HL-60/S4 treated with retinoic acid at 250 ng/mL for 4 days and 3 days (cell line): ENCODE results near the gene KCNIP4.
"Not testable (repeated sequence)": the region's sequence is repeated elsewhere in the genome, so short reads cannot be mapped to it uniquely, and the experiment has no call there.

Experiments used
- in situ Hi-C: fragments of 300-500 bp; cut with MboI; formaldehyde crosslinking; loops from 2 replicates; pipeline ENCODE4 v1.7.0; 2022; ENCODE audit warnings: low sequenced_read_pairs

Gene KCNIP4

GRCh38 chr4:21380861-21381260 is 567.7 kb downstream of the KCNIP4 start:
- in situ Hi-C loops: no loop called here

- in situ Hi-C loops: no loop called here
Observed at GRCh38 chr4:21377046-21377445, 571.5 kb downstream of the KCNIP4 start.

- in situ Hi-C loops: no loop called here
Observed at GRCh38 chr4:21376176-21376575, 572.4 kb downstream of the KCNIP4 start.

- in situ Hi-C loops: no loop called here
Observed at GRCh38 chr4:21374641-21375368, 573.8 kb downstream of the KCNIP4 start.

- in situ Hi-C loops: no loop called here
Observed at GRCh38 chr4:21367567-21367966, 581.0 kb downstream of the KCNIP4 start.

GRCh38 chr4:21366840-21367239 is 581.7 kb downstream of the KCNIP4 start:
- in situ Hi-C loops: no loop called here

GRCh38 chr4:21366312-21366711 is 582.3 kb downstream of the KCNIP4 start:
- in situ Hi-C loops: no loop called here

- in situ Hi-C loops: no loop called here
Observed at GRCh38 chr4:21363701-21364100, 584.9 kb downstream of the KCNIP4 start.

- in situ Hi-C loops: not testable (repeated sequence)
Observed at GRCh38 chr4:21352354-21352753, 596.2 kb downstream of the KCNIP4 start.

GRCh38 chr4:21347142-21347541 is 601.4 kb downstream of the KCNIP4 start:
- in situ Hi-C loops: no loop called here

GRCh38 chr4:21327976-21328700 is 620.4 kb downstream of the KCNIP4 start:
- in situ Hi-C loops: no loop called here

GRCh38 chr4:21320034-21320433 is 628.5 kb downstream of the KCNIP4 start:
- in situ Hi-C loops: no loop called here

GRCh38 chr4:21307709-21308108 is 640.9 kb downstream of the KCNIP4 start:
- in situ Hi-C loops: no loop called here

- in situ Hi-C loops: no loop called here
Observed at GRCh38 chr4:21304540-21304887, 644.1 kb downstream of the KCNIP4 start.

- in situ Hi-C loops: no loop called here
Observed at GRCh38 chr4:21290562-21290961, 658.0 kb downstream of the KCNIP4 start.

- in situ Hi-C loops: no loop called here
Observed at GRCh38 chr4:21276046-21276445, 672.5 kb downstream of the KCNIP4 start.

- in situ Hi-C loops: no loop called here
Observed at GRCh38 chr4:21271439-21272052, 677.0 kb downstream of the KCNIP4 start.

- in situ Hi-C loops: no loop called here
Observed at GRCh38 chr4:21248331-21248730, 700.2 kb downstream of the KCNIP4 start.

- in situ Hi-C loops: no loop called here
Observed at GRCh38 chr4:21242163-21242562, 706.4 kb downstream of the KCNIP4 start.

- in situ Hi-C loops: no loop called here
Observed at GRCh38 chr4:21226637-21227538, 721.7 kb downstream of the KCNIP4 start.

- in situ Hi-C loops: no loop called here
Observed at GRCh38 chr4:21211846-21212245, 736.7 kb downstream of the KCNIP4 start.
